ENCODE results near the gene MRC2. TPM values are rescaled to one million over a fixed set of nuclear protein-coding genes. Genes with fewer than 3 reads are reported as not detected.

The MRC2 gene
- total and polyA plus RNA-seq, 9 of the 15 experiments (the other 6 are each of a cell fraction or from before 2014, with no cell fraction given), result 0.28 to 11.5 (median 6.6) TPM

- TF ChIP-seq C11orf30 (IDR thresholded peaks at IDR 0.05; ENCODE audit: low read depth) (no peak), MCM7 (IDR thresholded peaks at IDR 0.05) (no peak), EHMT2 (IDR thresholded peaks at IDR 0.05) (no peak), ZBTB2 (IDR thresholded peaks at IDR 0.05) (no peak), RFX5 (IDR thresholded peaks at IDR 0.05; ENCODE audit: low read depth, low read length) (no peak), ZNF57 (CRISPR knock-in tag; IDR thresholded peaks at IDR 0.05) (no peak), RNF2 (IDR thresholded peaks at IDR 0.05) (no peak), ZNF445 (CRISPR knock-in tag; IDR thresholded peaks at IDR 0.05; ENCODE audit: low read depth) (no peak), TEAD1 (CRISPR knock-in tag; IDR thresholded peaks at IDR 0.05) (no peak), ZNF780A (CRISPR knock-in tag; IDR thresholded peaks at IDR 0.05) (no peak), CGGBP1 (CRISPR knock-in tag; IDR thresholded peaks at IDR 0.05) (no peak), ZFP1 (CRISPR knock-in tag; IDR thresholded peaks at IDR 0.05) (no peak), ETV5 (CRISPR knock-in tag; IDR thresholded peaks at IDR 0.05; ENCODE audit: low read depth) (no peak), ZNF584 (CRISPR knock-in tag; IDR thresholded peaks at IDR 0.05; ENCODE audit: low read depth) (no peak), HMG20B (CRISPR knock-in tag; IDR thresholded peaks at IDR 0.05) (no peak), ZNF785 (CRISPR knock-in tag; IDR thresholded peaks at IDR 0.05) (no peak), TBP (optimal IDR thresholded peaks at IDR 0.05; ENCODE audit: low read depth, low read length) (no peak), TRIM28 (IDR thresholded peaks at IDR 0.05) (no peak)
- TF ChIP-seq, protein P1, sequence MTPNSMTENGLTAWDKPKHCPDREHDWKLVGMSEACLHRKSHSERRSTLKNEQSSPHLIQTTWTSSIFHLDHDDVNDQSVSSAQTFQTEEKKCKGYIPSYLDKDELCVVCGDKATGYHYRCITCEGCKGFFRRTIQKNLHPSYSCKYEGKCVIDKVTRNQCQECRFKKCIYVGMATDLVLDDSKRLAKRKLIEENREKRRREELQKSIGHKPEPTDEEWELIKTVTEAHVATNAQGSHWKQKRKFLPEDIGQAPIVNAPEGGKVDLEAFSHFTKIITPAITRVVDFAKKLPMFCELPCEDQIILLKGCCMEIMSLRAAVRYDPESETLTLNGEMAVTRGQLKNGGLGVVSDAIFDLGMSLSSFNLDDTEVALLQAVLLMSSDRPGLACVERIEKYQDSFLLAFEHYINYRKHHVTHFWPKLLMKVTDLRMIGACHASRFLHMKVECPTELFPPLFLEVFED (CRISPR knock-in tag; conservative IDR thresholded peaks at IDR 0.05), result no peak
- TF ChIP-seq, protein P2, sequence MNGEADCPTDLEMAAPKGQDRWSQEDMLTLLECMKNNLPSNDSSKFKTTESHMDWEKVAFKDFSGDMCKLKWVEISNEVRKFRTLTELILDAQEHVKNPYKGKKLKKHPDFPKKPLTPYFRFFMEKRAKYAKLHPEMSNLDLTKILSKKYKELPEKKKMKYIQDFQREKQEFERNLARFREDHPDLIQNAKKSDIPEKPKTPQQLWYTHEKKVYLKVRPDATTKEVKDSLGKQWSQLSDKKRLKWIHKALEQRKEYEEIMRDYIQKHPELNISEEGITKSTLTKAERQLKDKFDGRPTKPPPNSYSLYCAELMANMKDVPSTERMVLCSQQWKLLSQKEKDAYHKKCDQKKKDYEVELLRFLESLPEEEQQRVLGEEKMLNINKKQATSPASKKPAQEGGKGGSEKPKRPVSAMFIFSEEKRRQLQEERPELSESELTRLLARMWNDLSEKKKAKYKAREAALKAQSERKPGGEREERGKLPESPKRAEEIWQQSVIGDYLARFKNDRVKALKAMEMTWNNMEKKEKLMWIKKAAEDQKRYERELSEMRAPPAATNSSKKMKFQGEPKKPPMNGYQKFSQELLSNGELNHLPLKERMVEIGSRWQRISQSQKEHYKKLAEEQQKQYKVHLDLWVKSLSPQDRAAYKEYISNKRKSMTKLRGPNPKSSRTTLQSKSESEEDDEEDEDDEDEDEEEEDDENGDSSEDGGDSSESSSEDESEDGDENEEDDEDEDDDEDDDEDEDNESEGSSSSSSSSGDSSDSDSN (IDR thresholded peaks at IDR 0.05; ENCODE audit: borderline replicate concordance in 1 of 2, low read depth in 2 of 2, low read length in 2 of 2), result no peak
- Histone ChIP-seq H3K4me1 (replicated peaks in 1 of 2; ENCODE audit: control insufficient read depth in 2 of 2, insufficient read depth in 2 of 2, low read length in 2 of 2) (no peaks in the 10 kb centered on the region; a peak in 1 of 5 replicates), H3K9me1 (ENCODE audit: control insufficient read depth, insufficient read depth, low read length) (no peaks in the 10 kb centered on the region), H2AFZ (ENCODE audit: low read depth, low read length) (no peak overlapping the region), H3K27ac (ENCODE audit: extremely low read depth, low read depth, low read length) (no peak overlapping the region), H3K36me3 (ENCODE audit: control insufficient read depth, insufficient read depth, low read length) (peaks cover 42% of the 10 kb centered on the region), H3K9me3 (replicated peaks; ENCODE audit: control insufficient read depth, insufficient read depth, low read depth, low read length) (no peaks in the 10 kb centered on the region), H3K4me2 (ENCODE audit: insufficient read depth, low read length) (no peak overlapping the region), H3K79me2 (ENCODE audit: control insufficient read depth, insufficient read depth, low read length) (no peaks in the 10 kb centered on the region), H3K4me3 (no peak overlapping the region), H3K9ac (ENCODE audit: insufficient read depth in 1 of 2, low read depth in 2 of 2, low read length in 2 of 2) (no peak overlapping the region), H4K20me1 (replicated peaks; ENCODE audit: control insufficient read depth, insufficient read depth, low read length) (peaks cover 4% of the 10 kb centered on the region; the same call in 1 of the 2 replicates), H3K27me3 (ENCODE audit: control insufficient read depth in 2 of 2, insufficient read depth in 2 of 2, low read length in 2 of 2) (no peaks in the 10 kb centered on the region)
- DNase-seq (ENCODE audit: extremely low read depth in 1 of 4, low spot score in 3 of 4), result no peak
- ChIA-PET CTCF (ENCODE audit: low intra/inter-chr PET ratio) (no interaction called here), POLR2A (interaction anchor here (1.1 kb wide), 1 partner anchor 16 kb away, joined by 3 read pairs; no protein-coding TSS in a partner anchor)
- WGBS (ENCODE audit: insufficient coverage, low coverage, missing lambda C conversion rate), result 72% methylated on average over 6 of the region's 6 CpGs
- intact Hi-C loops (cut with micrococcal nuclease), result no loop called here
- no peak for ATAC-seq
- FAIRE-seq, result no peak
- in situ Hi-C loops (cut with MboI), result no loop called here
- BruUV-seq (replicated peaks), result no TSS peak
Observed at GRCh38 chr17:62614142-62614541, 13.3 kb upstream of the MRC2 start.

All from K562 (cell line).